A549 (cell line): ENCODE measurements around the gene MAP2. TPM values are rescaled to one million over a fixed set of nuclear protein-coding genes. Genes with fewer than 3 reads are reported as not detected.

Source experiments
- ATAC-seq, 2 experiments: fragments of 200-7000 bp in 1 of 2; fragments of >200 bp in 1 of 2; cut with Nextera tagmentation in 1 of 2; cut with Tn5 transposase in 1 of 2; 3 replicates each; pipeline versions ENCODE4 v1.8.0 to v1.9.1; 2018 to 2020; ENCODE audit warnings: mild to moderate bottlenecking in 1 of 2, moderate library complexity in 1 of 2
- CTCF ChIA-PET: fragments of 300-600 bp; sonication (Branson Sonifier 250); formaldehyde crosslinking; extraction: SDS; loops from one replicate; lab custom pipeline; 2021; ENCODE audit warnings: antibody characterized with exemption, inconsistent platforms; lab: Yijun Ruan, JAX
- POLR2A ChIA-PET: fragments of 350-600 bp; formaldehyde crosslinking; extraction: SDS; loops from one replicate; lab custom pipeline; 2021; ENCODE audit warnings: antibody characterized with exemption, inconsistent platforms; lab: Yijun Ruan, JAX
- DNase-seq, 2 experiments: peaks; one replicate each; pipeline versions ENCODE4 v3.0.0 to v3.0.0-alpha.2; 2011 to 2016; ENCODE audit warnings: low read depth in 1 of 2, low spot score in 1 of 2
- FAIRE-seq: peaks from 2 replicates; lab custom pipeline; 2011; peaks lifted over from hg19 to GRCh38; lab: Jason Lieb, UNC
- H3K27ac ChIP-seq, 2 experiments: fragments of >200 bp; sonication (Bioruptor Twin); formaldehyde crosslinking; 3 replicates each; pipeline ENCODE4 v1.5.1; 2016 to 2017
- H3K4me1 ChIP-seq: fragments of >200 bp; sonication (Bioruptor Twin); formaldehyde crosslinking; 3 replicates; pipeline ENCODE4 v1.6.1; 2016
- H3K4me2 ChIP-seq: fragments of >200 bp; sonication (Bioruptor Twin); formaldehyde crosslinking; 3 replicates; pipeline ENCODE4 v1.6.1; 2016
- H3K4me3 ChIP-seq: fragments of >200 bp; sonication (Bioruptor Twin); formaldehyde crosslinking; 3 replicates; pipeline ENCODE4 v1.5.1; 2016
- H3K9me3 ChIP-seq: fragments of >200 bp; sonication (Bioruptor Twin); formaldehyde crosslinking; 3 replicates; pipeline ENCODE4 v1.6.1; 2016
- CEBPB ChIP-seq, 2 experiments: fragments of >200 bp in 1 of 2; sonication (Bioruptor Twin) in 1 of 2; formaldehyde crosslinking in 1 of 2; IDR thresholded peaks; 2 replicates each; pipeline ENCODE4 v1.6.1; 2012 to 2016
- CHD4 ChIP-seq: fragments of 200-600 bp; sonication (generic); IDR thresholded peaks from 2 replicates; pipeline ENCODE4 v1.6.1; 2016; ENCODE audit warnings: antibody characterized with exemption, mild to moderate bottlenecking, borderline replicate concordance
- EHMT2 ChIP-seq: fragments of 200-600 bp; sonication (generic); IDR thresholded peaks from 2 replicates; pipeline ENCODE4 v1.6.1; 2016; ENCODE audit warnings: antibody characterized with exemption, low read depth, mild to moderate bottlenecking, moderate library complexity
- GATA3 ChIP-seq: IDR thresholded peaks from 2 replicates; pipeline ENCODE4 v1.6.1; 2012; ENCODE audit warnings: borderline replicate concordance
- HES2 ChIP-seq: fragments of >200 bp; sonication (Bioruptor Twin); formaldehyde crosslinking; IDR thresholded peaks from 2 replicates; pipeline ENCODE4 v1.6.1; 2016
- KDM5A ChIP-seq: fragments of 200-600 bp; sonication (generic); IDR thresholded peaks from 2 replicates; pipeline ENCODE4 v1.6.1; 2016; ENCODE audit warnings: antibody characterized with exemption, mild to moderate bottlenecking
- MAFK ChIP-seq: fragments of 450-650 bp; IDR thresholded peaks from 2 replicates; pipeline ENCODE4 v1.6.1; 2014; ENCODE audit not compliant: partially characterized antibody
- PBX3 ChIP-seq: IDR thresholded peaks from 2 replicates; pipeline ENCODE4 v1.6.1; 2012
- RARB ChIP-seq: fragments of 250-450 bp; sonication (Bioruptor Pico); IDR thresholded peaks from 2 replicates; pipeline ENCODE4 v1.8.0; 2021; ENCODE audit warnings: mild to moderate bottlenecking, moderate library complexity
- RCOR1 ChIP-seq: fragments of 150-350 bp; IDR thresholded peaks from 2 replicates; pipeline ENCODE4 v1.6.1; 2014; ENCODE audit warnings: antibody characterized with exemption, low read length, low read depth
- REST ChIP-seq: fragments of 200-600 bp; sonication (generic); IDR thresholded peaks from 2 replicates; pipeline ENCODE4 v1.6.1; 2016; ENCODE audit warnings: antibody characterized with exemption, mild to moderate bottlenecking, moderate library complexity
- ZC3H11A ChIP-seq: fragments of 450-650 bp; IDR thresholded peaks from 2 replicates; pipeline ENCODE4 v1.6.1; 2014; ENCODE audit warnings: antibody characterized with exemption, mild to moderate bottlenecking
- WGBS: methylation state at CpG from one replicate; pipeline ENCODE4 v1.1.6; 2017; ENCODE audit errors: missing lambda C conversion rate; 5-methylcytosine and 5-hydroxymethylcytosine counted together
- polyA plus RNA-seq, 4 experiments: library from polyadenylated mRNA; depleted of rRNA in 3 of 4; stranded (reverse); fragments of >200 nt; fragmentation: RNase III in 1 of 4; extraction: RNeasy Plus Mini Kit Qiagen cat#74134 plus additional on column Dnase treatment in 1 of 4; gene quantifications; 2 replicates in 3 of 4; 3 replicates in 1 of 4; pipeline ENCODE4 v1.2.3, GENCODE V29; 2011 to 2017

The MAP2 gene
- polyA plus RNA-seq, 2 of the 4 experiments (the other 2 are of a cell fraction): 0.53 to 1.8 TPM

GRCh38 chr2:209564816-209565215 is 141.0 kb downstream of the MAP2 start (continued):
- TF ChIP-seq RARB (CRISPR knock-in tag) (no peak), GATA3 (no peak)
- TF ChIP-seq, all 56 proteins: peak for 0

- no peak overlapping the region for H3K27ac ChIP-seq
- H3K4me1 ChIP-seq: no peaks in the 10 kb centered on the region
- FAIRE-seq: no peak
- H3K4me2 ChIP-seq: no peak overlapping the region
- ATAC-seq: no peak
- H3K4me3 ChIP-seq: no peak overlapping the region
- CTCF ChIA-PET: interaction anchor here (1.2 to 1.4 kb wide), 3 partner anchors 11 to 141 kb away, joined by 3 read pairs; no protein-coding TSS in a partner anchor
- WGBS: 65% methylated on average over 7 of the region's 7 CpGs
- TF ChIP-seq REST (no peak), ZC3H11A (no peak), PBX3 (no peak), GATA3 (no peak), KDM5A (no peak), CHD4 (no peak)
- POLR2A ChIA-PET: no interaction called here
- no peaks in the 10 kb centered on the region for H3K9me3 ChIP-seq
- no peak for DNase-seq
These were observed 142.2 kb downstream of the MAP2 start for GRCh38 chr2:209565896-209566582.

- Histone ChIP-seq H3K27ac (no peak overlapping the region), H3K4me2 (no peak overlapping the region), H3K9me3 (no peaks in the 10 kb centered on the region), H3K4me3 (no peak overlapping the region)
- ChIA-PET CTCF (no interaction called here), POLR2A (no interaction called here)
- FAIRE-seq (no peak), ATAC-seq (no peak)
- WGBS: 53% methylated on average over 1 of the region's 1 CpG
- TF ChIP-seq HES2: no peak
- no peak for TF ChIP-seq REST
- no peak for TF ChIP-seq RCOR1
- no peak for TF ChIP-seq CEBPB (IDR thresholded peaks at IDR 0.05)
- no peak for TF ChIP-seq KDM5A
- TF ChIP-seq EHMT2: no peak
- TF ChIP-seq CHD4: no peak
- TF ChIP-seq MAFK: no peak
- TF ChIP-seq, all 56 proteins: peak for 0
- no peaks in the 10 kb centered on the region for H3K4me1 ChIP-seq
- no peak for DNase-seq
These were observed 146.3 kb downstream of the MAP2 start for GRCh38 chr2:209570194-209570593.
